Naive thymus-derived CD4-positive, alpha-beta T cell (primary cell): ENCODE results near the gene EPB41L2. TPM values are rescaled to one million over a fixed set of nuclear protein-coding genes. Genes with fewer than 3 reads are reported as not detected.

Experiments used
- ATAC-seq: fragments of 150-1000 bp; cut with Tn5 transposase; 2 replicates; pipeline ENCODE4 v1.10.0; 2021; ENCODE audit warnings: mild to moderate bottlenecking, moderate library complexity
- CTCF ChIA-PET: fragments of 350-600 bp; sonication (Branson Sonifier 250); formaldehyde crosslinking; loops from one replicate; lab custom pipeline; 2021; ENCODE audit warnings: antibody characterized with exemption; lab: Charles Lee
- POLR2A ChIA-PET: fragments of 350-600 bp; sonication (Branson Sonifier 250); formaldehyde crosslinking; loops from one replicate; lab custom pipeline; 2021; ENCODE audit warnings: antibody characterized with exemption, inconsistent platforms; lab: Charles Lee
- DNase-seq, 9 donors: peaks; one replicate each; pipeline versions ENCODE4 v3.0.0 to v3.0.0-alpha.2; 2020 to 2022; ENCODE audit warnings: mixed read lengths in 1 of 9
- H3K27ac ChIP-seq: one replicate; pipeline ENCODE4 v1.7.0; 2013; ENCODE audit warnings: mild to moderate bottlenecking, low read depth, low read length, moderate library complexity
- H3K27me3 ChIP-seq, 2 donors: one replicate each; pipeline ENCODE4 v1.7.0; 2013; ENCODE audit warnings: low read length in 2 of 2, mild to moderate bottlenecking in 2 of 2, moderate library complexity in 2 of 2; ENCODE audit not compliant: control insufficient read depth in 2 of 2, insufficient read depth in 2 of 2
- H3K36me3 ChIP-seq, 3 experiments: 1 replicate in 2 of 3; 2 replicates in 1 of 3; pipeline ENCODE4 v1.7.0; 2013; ENCODE audit warnings: low read length in 3 of 3, mild to moderate bottlenecking in 3 of 3, moderate library complexity in 1 of 3; ENCODE audit not compliant: insufficient read depth in 3 of 3, control insufficient read depth in 2 of 3
- H3K4me1 ChIP-seq, 2 donors: one replicate each; pipeline ENCODE4 v1.7.0; 2013; ENCODE audit warnings: low read length in 2 of 2, mild to moderate bottlenecking in 2 of 2, moderate library complexity in 1 of 2; ENCODE audit not compliant: control insufficient read depth in 2 of 2, insufficient read depth in 2 of 2
- H3K4me3 ChIP-seq: 2 replicates; pipeline ENCODE4 v1.7.0; 2013; ENCODE audit warnings: mild to moderate bottlenecking, low read length
- H3K9me3 ChIP-seq, 3 experiments: 1 replicate in 2 of 3; 2 replicates in 1 of 3; pipeline ENCODE4 v1.7.0; 2013; ENCODE audit warnings: low read length in 3 of 3; ENCODE audit not compliant: control insufficient read depth in 2 of 3
- H3K27ac Mint-ChIP-seq, 9 donors: one replicate each; pipeline ENCODE4 v1.8.0; 2020 to 2022; ENCODE audit warnings: mixed read lengths in 9 of 9, mild to moderate bottlenecking in 8 of 9, moderate library complexity in 5 of 9, inconsistent platforms in 2 of 9
- H3K27me3 Mint-ChIP-seq, 5 donors: one replicate each; pipeline ENCODE4 v1.8.0; 2021 to 2022; ENCODE audit warnings: mixed read lengths in 5 of 5, mild to moderate bottlenecking in 1 of 5
- H3K36me3 Mint-ChIP-seq, 5 donors: one replicate each; pipeline ENCODE4 v1.8.0; 2020 to 2022; ENCODE audit warnings: mixed read lengths in 5 of 5, mild to moderate bottlenecking in 3 of 5, inconsistent platforms in 1 of 5
- H3K4me1 Mint-ChIP-seq, 7 donors: one replicate each; pipeline ENCODE4 v1.8.0; 2020 to 2022; ENCODE audit warnings: mixed read lengths in 7 of 7, mild to moderate bottlenecking in 3 of 7, inconsistent platforms in 1 of 7
- H3K4me3 Mint-ChIP-seq, 10 donors: one replicate each; pipeline ENCODE4 v1.8.0; 2020 to 2022; ENCODE audit warnings: mild to moderate bottlenecking in 10 of 10, mixed read lengths in 10 of 10, moderate library complexity in 6 of 10, inconsistent platforms in 2 of 10
- H3K9me3 Mint-ChIP-seq, 11 donors: one replicate each; pipeline ENCODE4 v1.8.0; 2020 to 2022; ENCODE audit warnings: mixed read lengths in 11 of 11, mild to moderate bottlenecking in 4 of 11, inconsistent platforms in 1 of 11, moderate library complexity in 1 of 11
- intact Hi-C, 2 donors: fragments of 100-400 bp; cut with micrococcal nuclease; formaldehyde crosslinking; loops; one replicate each; pipeline ENCODE4 v1.15.1; 2023
- polyA plus RNA-seq, 2 donors: library from polyadenylated mRNA; unstranded; fragments of 300-500 nt; fragmentation: Illumina TruSeq; gene quantifications; one replicate each; pipeline ENCODE4 v1.2.3, GENCODE V29; 2021
- total RNA-seq, 6 experiments: library from RNA in 5 of 6; stranded (reverse) in 5 of 6; gene quantifications; 1 replicate in 5 of 6; 2 replicates in 1 of 6; pipeline ENCODE4 v1.2.3 and lab custom pipeline; 2021 to 2026

EPB41L2 gene
- total and polyA plus RNA-seq, 7 experiments from 2014 or later, result 4.6 to 26.9 (median 12.3) TPM

GRCh38 chr6:131005439-131006016, 57.5 kb downstream of the EPB41L2 start:
- H3K4me1 Mint-ChIP-seq, result peaks cover 0 to 4% (median 0%) of the 10 kb centered on the region in 7 donors
- Histone ChIP-seq H3K4me1 (no peaks in the 10 kb centered on the region), H3K27ac (no peak overlapping the region), H3K36me3 (no peaks in the 10 kb centered on the region), H3K9me3 (peaks cover 0 to 6% (median 0%) of the 10 kb centered on the region in 3 experiments), H3K4me3 (no peak overlapping the region), H3K27me3 (no peaks in the 10 kb centered on the region)
- POLR2A ChIA-PET, result no interaction called here
- no peak overlapping the region for H3K27ac Mint-ChIP-seq
- H3K36me3 Mint-ChIP-seq, result peaks cover 5 to 25% (median 19%) of the 10 kb centered on the region in 5 donors
- no peak overlapping the region for H3K4me3 Mint-ChIP-seq
- no peak for ATAC-seq
- peaks cover 0 to 10% (median 0%) of the 10 kb centered on the region in 5 donors for H3K27me3 Mint-ChIP-seq
- intact Hi-C loops, result no loop called here
- peaks cover 8 to 37% (median 20%) of the 10 kb centered on the region in 11 donors for H3K9me3 Mint-ChIP-seq
- no peak for DNase-seq
- CTCF ChIA-PET, result no interaction called here

- ATAC-seq, result no peak
- Mint-ChIP-seq H3K4me3 (no peak overlapping the region), H3K9me3 (peaks cover 8 to 35% (median 19%) of the 10 kb centered on the region in 11 donors), H3K4me1 (peaks cover 0 to 4% (median 0%) of the 10 kb centered on the region in 7 donors), H3K36me3 (peaks cover 5 to 24% (median 19%) of the 10 kb centered on the region in 5 donors), H3K27ac (no peak overlapping the region), H3K27me3 (peaks cover 0 to 10% (median 0%) of the 10 kb centered on the region in 5 donors)
- no peaks in the 10 kb centered on the region for H3K27me3 ChIP-seq
- H3K27ac ChIP-seq, result no peak overlapping the region
- H3K4me3 ChIP-seq, result no peak overlapping the region
- POLR2A ChIA-PET, result no interaction called here
- intact Hi-C loops, result no loop called here
- DNase-seq, result no peak
- H3K4me1 ChIP-seq, result no peaks in the 10 kb centered on the region
- H3K36me3 ChIP-seq, result no peaks in the 10 kb centered on the region
- CTCF ChIA-PET, result no interaction called here
- H3K9me3 ChIP-seq, result peaks cover 0 to 6% (median 0%) of the 10 kb centered on the region in 3 experiments
Observed at GRCh38 chr6:131004936-131005335, 58.1 kb downstream of the EPB41L2 start.

- H3K27ac ChIP-seq, result no peak overlapping the region
- H3K9me3 Mint-ChIP-seq, result peaks cover 8 to 29% (median 16%) of the 10 kb centered on the region in 11 donors
- DNase-seq (no peak), ATAC-seq (no peak)
- peaks cover 0 to 4% (median 0%) of the 10 kb centered on the region in 7 donors for H3K4me1 Mint-ChIP-seq
- H3K9me3 ChIP-seq, result peaks cover 0 to 6% (median 0%) of the 10 kb centered on the region in 3 experiments
- no peak overlapping the region for H3K4me3 ChIP-seq
- H3K36me3 Mint-ChIP-seq, result peaks cover 5 to 18% (median 13%) of the 10 kb centered on the region in 5 donors
- no peak overlapping the region for H3K4me3 Mint-ChIP-seq
- ChIA-PET POLR2A (no interaction called here), CTCF (no interaction called here)
- H3K27ac Mint-ChIP-seq, result no peak overlapping the region
- H3K27me3 Mint-ChIP-seq, result peaks cover 0 to 10% (median 0%) of the 10 kb centered on the region in 5 donors
- no peaks in the 10 kb centered on the region for H3K27me3 ChIP-seq
- H3K36me3 ChIP-seq, result no peaks in the 10 kb centered on the region
- intact Hi-C loops, result no loop called here
- H3K4me1 ChIP-seq, result no peaks in the 10 kb centered on the region
Observed at GRCh38 chr6:131004387-131004755, 58.7 kb downstream of the EPB41L2 start.

GRCh38 chr6:131003488-131004386, 59.3 kb downstream of the EPB41L2 start:
- no peak overlapping the region for H3K4me3 Mint-ChIP-seq

GRCh38 chr6:131002661-131002980, 60.4 kb downstream of the EPB41L2 start:
- H3K4me3 ChIP-seq, result no peak overlapping the region
- H3K27ac ChIP-seq, result no peak overlapping the region
- POLR2A ChIA-PET, result no interaction called here
- H3K4me3 Mint-ChIP-seq, result no peak overlapping the region
- H3K9me3 ChIP-seq, result peaks cover 0 to under 1% (median 0%) of the 10 kb centered on the region in 3 experiments
- no peaks in the 10 kb centered on the region for H3K36me3 ChIP-seq
- CTCF ChIA-PET, result no interaction called here
- H3K36me3 Mint-ChIP-seq, result peaks cover 4 to 11% (median 10%) of the 10 kb centered on the region in 5 donors
- no peak for ATAC-seq
- no peak overlapping the region for H3K27ac Mint-ChIP-seq
- H3K9me3 Mint-ChIP-seq, result peaks cover 7 to 12% (median 10%) of the 10 kb centered on the region in 11 donors
- H3K4me1 ChIP-seq, result no peaks in the 10 kb centered on the region
- H3K27me3 ChIP-seq, result no peaks in the 10 kb centered on the region
- intact Hi-C loops, result no loop called here
- H3K4me1 Mint-ChIP-seq, result peaks cover 0 to 2% (median 0%) of the 10 kb centered on the region in 7 donors
- no peak for DNase-seq
- H3K27me3 Mint-ChIP-seq, result peaks cover 0 to 9% (median 0%) of the 10 kb centered on the region in 5 donors

More at GRCh38 chr6:131003488-131004386, 59.3 kb downstream of the EPB41L2 start:
- H3K4me3 ChIP-seq, result no peak overlapping the region
- H3K9me3 ChIP-seq, result peaks cover 0 to 6% (median 0%) of the 10 kb centered on the region in 3 experiments
- H3K27ac Mint-ChIP-seq, result no peak overlapping the region
- H3K9me3 Mint-ChIP-seq, result peaks cover 8 to 23% (median 14%) of the 10 kb centered on the region in 11 donors
- H3K27ac ChIP-seq, result no peak overlapping the region
- H3K4me1 Mint-ChIP-seq, result peaks cover 0 to 3% (median 0%) of the 10 kb centered on the region in 7 donors
- H3K36me3 ChIP-seq, result no peaks in the 10 kb centered on the region
- ChIA-PET POLR2A (no interaction called here), CTCF (no interaction called here)
- H3K4me1 ChIP-seq, result no peaks in the 10 kb centered on the region
- intact Hi-C loops, result no loop called here
- no peak for DNase-seq
- H3K27me3 ChIP-seq, result no peaks in the 10 kb centered on the region
- peaks cover 0 to 10% (median 0%) of the 10 kb centered on the region in 5 donors for H3K27me3 Mint-ChIP-seq
- peaks cover 5 to 14% (median 12%) of the 10 kb centered on the region in 5 donors for H3K36me3 Mint-ChIP-seq
- ATAC-seq, result no peak

- ATAC-seq (no peak), DNase-seq (no peak)
- ChIA-PET POLR2A (no interaction called here), CTCF (no interaction called here)
- H3K4me1 Mint-ChIP-seq, result peaks cover 0 to 2% (median 0%) of the 10 kb centered on the region in 7 donors
- no peak overlapping the region for H3K4me3 Mint-ChIP-seq
- H3K9me3 Mint-ChIP-seq, result peaks cover 2 to 7% (median 6%) of the 10 kb centered on the region in 11 donors
- H3K27ac Mint-ChIP-seq, result no peak overlapping the region
- intact Hi-C loops, result no loop called here
- no peaks in the 10 kb centered on the region for H3K27me3 ChIP-seq
- H3K9me3 ChIP-seq, result no peaks in the 10 kb centered on the region
- H3K4me1 ChIP-seq, result no peaks in the 10 kb centered on the region
- H3K27me3 Mint-ChIP-seq, result peaks cover 0 to 4% (median 0%) of the 10 kb centered on the region in 5 donors
- H3K27ac ChIP-seq, result no peak overlapping the region
- H3K4me3 ChIP-seq, result no peak overlapping the region
- no peaks in the 10 kb centered on the region for H3K36me3 ChIP-seq
- H3K36me3 Mint-ChIP-seq, result peaks cover 0 to 6% (median 5%) of the 10 kb centered on the region in 5 donors
Observed at GRCh38 chr6:131001945-131002660, 60.9 kb downstream of the EPB41L2 start.
